Liver (tissue), 9 donors: Measurements from ENCODE around the gene PNPLA1. TPM values are rescaled to one million over a fixed set of nuclear protein-coding genes. Genes with fewer than 3 reads are reported as not detected.

Experiments used
- DNase-seq: peaks from one replicate; pipeline ENCODE4 v3.0.0-alpha.2; 2017; ENCODE audit warnings: low spot score
- H3K27ac ChIP-seq, 2 donors: one replicate each; pipeline ENCODE4 v1.7.0; 2013; ENCODE audit warnings: inconsistent platforms in 2 of 2, low read length in 2 of 2, control low read depth in 1 of 2, low read depth in 1 of 2, mild to moderate bottlenecking in 1 of 2
- H3K27me3 ChIP-seq, 4 donors: one replicate each; pipeline versions ENCODE4 v1.6.1 to v1.7.0; 2013; ENCODE audit warnings: low read length in 3 of 4, inconsistent platforms in 1 of 4, mild to moderate bottlenecking in 1 of 4, moderate library complexity in 1 of 4; ENCODE audit not compliant: control insufficient read depth in 4 of 4, insufficient read depth in 4 of 4
- H3K36me3 ChIP-seq, 4 donors: one replicate each; pipeline versions ENCODE4 v1.6.1 to v1.7.0; 2013; ENCODE audit warnings: low read length in 3 of 4, mild to moderate bottlenecking in 3 of 4, low read depth in 1 of 4, moderate library complexity in 1 of 4; ENCODE audit not compliant: control insufficient read depth in 4 of 4, insufficient read depth in 3 of 4
- H3K4me1 ChIP-seq, 4 donors: one replicate each; pipeline versions ENCODE4 v1.6.1 to v1.7.0; 2013; ENCODE audit warnings: low read length in 3 of 4, mild to moderate bottlenecking in 3 of 4, moderate library complexity in 1 of 4; ENCODE audit not compliant: control insufficient read depth in 4 of 4, insufficient read depth in 4 of 4
- H3K4me3 ChIP-seq, 3 donors: one replicate each; pipeline versions ENCODE4 v1.6.1 to v1.7.0; 2013; ENCODE audit warnings: low read length in 3 of 3, control low read depth in 1 of 3, low read depth in 1 of 3, mild to moderate bottlenecking in 1 of 3
- H3K9ac ChIP-seq, 2 donors: one replicate each; pipeline ENCODE4 v1.7.0; 2013; ENCODE audit warnings: low read length in 2 of 2, mild to moderate bottlenecking in 2 of 2, moderate library complexity in 2 of 2, control low read depth in 1 of 2, low read depth in 1 of 2
- H3K9me3 ChIP-seq, 4 donors: one replicate each; pipeline versions ENCODE4 v1.6.1 to v1.7.0; 2013; ENCODE audit warnings: low read length in 3 of 4; ENCODE audit not compliant: control insufficient read depth in 4 of 4
- CTCF ChIP-seq: fragments of 150-350 bp; IDR thresholded peaks from 2 replicates; pipeline ENCODE4 v1.5.1; 2017; ENCODE audit warnings: improper control_type of control experiment, low read depth, low read length; ENCODE audit not compliant: missing input control
- EGR1 ChIP-seq, 2 donors: IDR thresholded peaks; 2 replicates each; pipeline ENCODE4 v1.6.1; 2016 to 2018; ENCODE audit warnings: antibody characterized with exemption in 2 of 2, low read depth in 2 of 2
- FOXA1 ChIP-seq: IDR thresholded peaks from 2 replicates; pipeline ENCODE4 v1.6.1; 2016; ENCODE audit warnings: antibody characterized with exemption
- FOXA2 ChIP-seq: IDR thresholded peaks from 2 replicates; pipeline ENCODE4 v1.6.1; 2016; ENCODE audit warnings: antibody characterized with exemption
- GABPA ChIP-seq, 2 donors: IDR thresholded peaks in 1 of 2; conservative IDR thresholded peaks in 1 of 2; 2 replicates each; pipeline ENCODE4 v1.6.1; 2016; ENCODE audit warnings: antibody characterized with exemption in 2 of 2, mild to moderate bottlenecking in 1 of 2, moderate library complexity in 1 of 2
- HNF4A ChIP-seq, 2 donors: conservative IDR thresholded peaks; 2 replicates each; pipeline ENCODE4 v1.6.1; 2016; ENCODE audit warnings: antibody characterized with exemption in 2 of 2, mild to moderate bottlenecking in 2 of 2
- HNF4G ChIP-seq: IDR thresholded peaks from 2 replicates; pipeline ENCODE4 v1.6.1; 2016; ENCODE audit warnings: antibody characterized with exemption
- JUND ChIP-seq, 2 donors: IDR thresholded peaks; 2 replicates each; pipeline ENCODE4 v1.6.1; 2016; ENCODE audit warnings: antibody characterized with exemption in 2 of 2
- NR2F2 ChIP-seq: IDR thresholded peaks from 2 replicates; pipeline ENCODE4 v1.6.1; 2016; ENCODE audit warnings: antibody characterized with exemption
- RAD21 ChIP-seq, 2 donors: IDR thresholded peaks; 2 replicates each; pipeline ENCODE4 v1.6.1; 2016; ENCODE audit warnings: antibody characterized with exemption in 2 of 2, mild to moderate bottlenecking in 2 of 2
- RXRA ChIP-seq, 2 donors: IDR thresholded peaks; 2 replicates each; pipeline ENCODE4 v1.6.1; 2017 to 2018; ENCODE audit warnings: antibody characterized with exemption in 2 of 2, mild to moderate bottlenecking in 1 of 2
- SP1 ChIP-seq: IDR thresholded peaks from 2 replicates; pipeline ENCODE4 v1.6.1; 2018; ENCODE audit warnings: antibody characterized with exemption, mild to moderate bottlenecking
- TAF1 ChIP-seq: conservative IDR thresholded peaks from 2 replicates; pipeline ENCODE4 v1.6.1; 2016; ENCODE audit warnings: antibody characterized with exemption, mild to moderate bottlenecking
- YY1 ChIP-seq: IDR thresholded peaks from 2 replicates; pipeline ENCODE4 v1.6.1; 2016; ENCODE audit warnings: antibody characterized with exemption, mild to moderate bottlenecking
- ZBTB33 ChIP-seq: IDR thresholded peaks from 2 replicates; pipeline ENCODE4 v1.6.1; 2016; ENCODE audit warnings: antibody characterized with exemption
- WGBS: extraction: QIAGEN DNeasy Blood & Tissue Kit; methylation state at CpG from one replicate; pipeline ENCODE4 v1.1.7; 2013; 5-methylcytosine and 5-hydroxymethylcytosine counted together
- polyA plus RNA-seq, 2 donors: library from polyadenylated mRNA; stranded (reverse) in 1 of 2; unstranded in 1 of 2; fragments of 200-250 nt in 1 of 2; fragments of >200 nt in 1 of 2; fragmentation: Nextera tagmentation in 1 of 2; extraction: Ambion mirVana in 1 of 2; gene quantifications; one replicate each; pipeline versions ENCODE4 v1.2.1 to v1.2.3, GENCODE V29; 2013 to 2015
- total RNA-seq, 2 donors: library from RNA; depleted of rRNA; stranded (reverse); fragments of >200 nt; gene quantifications; one replicate each; pipeline ENCODE4 v1.2.3, GENCODE V29; 2014
- TF ChIP-seq, protein P1 (sequence below): IDR thresholded peaks from 2 replicates; pipeline ENCODE4 v1.6.1; 2016; ENCODE audit warnings: antibody characterized with exemption
- TF ChIP-seq, protein P2 (sequence below): IDR thresholded peaks from 2 replicates; pipeline ENCODE4 v1.6.1; 2016; ENCODE audit warnings: antibody characterized with exemption, mild to moderate bottlenecking
- donor health status: healthy.
- donor health status: healthy.
- donor health status: healthy.
- donor health status: healthy.
- donor health status: healthy.

Gene PNPLA1
- total and polyA plus RNA-seq, 4 donors: 0.07 to 0.14 (median 0.08) TPM; not detected in 1

DNA sequence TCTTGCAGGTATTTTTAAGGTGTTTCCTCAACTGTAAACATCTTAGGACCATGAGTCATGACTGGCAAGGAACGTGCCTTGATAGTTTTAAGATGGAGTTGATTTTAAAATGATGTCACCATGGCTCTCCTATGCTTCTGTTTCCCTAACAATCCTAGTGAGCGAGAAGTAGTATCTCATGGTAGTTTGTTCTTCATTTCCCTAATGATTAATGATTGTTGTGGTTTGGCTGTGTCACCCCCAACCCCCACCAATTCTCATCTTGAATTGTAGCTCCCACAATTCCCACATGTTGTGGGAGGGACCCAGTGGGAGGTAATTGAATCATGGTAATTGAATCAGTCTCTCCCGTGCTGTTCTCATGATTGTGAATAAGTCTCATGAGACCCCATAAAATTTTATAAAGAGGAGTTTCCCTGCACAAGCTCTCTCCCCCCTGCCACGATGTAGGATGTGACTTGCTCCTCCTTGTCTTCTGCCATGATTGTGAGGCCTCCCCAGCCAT lies 83.6 kb downstream of the PNPLA1 start:
- TF ChIP-seq HNF4G: no peak
- Histone ChIP-seq H3K4me3 (no peak overlapping the region), H3K27ac (no peak overlapping the region), H3K9ac (no peak overlapping the region), H3K36me3 (no peaks in the 10 kb centered on the region), H3K9me3 (no peaks in the 10 kb centered on the region), H3K4me1 (no peaks in the 10 kb centered on the region), H3K27me3 (no peaks in the 10 kb centered on the region)
- DNase-seq: no peak
- WGBS: 86% methylated on average over 4 of the region's 4 CpGs

DNA sequence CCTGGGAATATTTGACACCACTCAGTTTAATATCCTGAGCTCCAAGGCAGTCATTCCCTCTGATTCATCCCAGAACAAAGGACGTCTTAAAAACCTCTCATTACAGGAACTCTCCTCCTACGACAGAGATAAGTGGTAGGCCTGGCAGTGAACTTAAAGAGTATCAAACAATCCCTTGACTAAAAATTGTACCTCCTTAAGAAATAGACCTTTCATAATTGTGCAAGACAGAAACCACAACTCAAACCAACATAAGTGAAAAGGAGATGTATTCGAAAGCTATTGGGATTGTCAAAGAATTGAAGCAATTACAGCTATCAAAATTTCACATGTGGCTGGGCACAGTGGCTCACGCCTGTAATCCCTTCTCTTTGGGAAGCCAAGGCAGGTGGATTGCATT lies 86.0 kb downstream of the PNPLA1 start:
- no peaks in the 10 kb centered on the region for H3K36me3 ChIP-seq
- WGBS: 79% methylated on average over 4 of the region's 4 CpGs
- H3K9me3 ChIP-seq: no peaks in the 10 kb centered on the region
- H3K27me3 ChIP-seq: no peaks in the 10 kb centered on the region
- H3K4me3 ChIP-seq: no peak overlapping the region
- no peak overlapping the region for H3K9ac ChIP-seq
- DNase-seq: no peak
- no peak overlapping the region for H3K27ac ChIP-seq
- peaks cover 0 to 2% (median 0%) of the 10 kb centered on the region in 4 donors for H3K4me1 ChIP-seq
- TF ChIP-seq GABPA (IDR thresholded peaks at IDR 0.05 in 1 of 2, conservative IDR thresholded peaks at IDR 0.05 in 1 of 2) (no peak), SP1 (no peak), TAF1 (no peak), ZBTB33 (no peak), NR2F2 (no peak), EGR1 (IDR thresholded peaks at IDR 0.05; ENCODE audit: low read depth in 2 of 2) (no peak), RXRA (IDR thresholded peaks at IDR 0.05) (no peak), HNF4A (conservative IDR thresholded peaks at IDR 0.05) (no peak), HNF4G (no peak), RAD21 (IDR thresholded peaks at IDR 0.05) (no peak), CTCF (no peak), FOXA2 (no peak)

DNA sequence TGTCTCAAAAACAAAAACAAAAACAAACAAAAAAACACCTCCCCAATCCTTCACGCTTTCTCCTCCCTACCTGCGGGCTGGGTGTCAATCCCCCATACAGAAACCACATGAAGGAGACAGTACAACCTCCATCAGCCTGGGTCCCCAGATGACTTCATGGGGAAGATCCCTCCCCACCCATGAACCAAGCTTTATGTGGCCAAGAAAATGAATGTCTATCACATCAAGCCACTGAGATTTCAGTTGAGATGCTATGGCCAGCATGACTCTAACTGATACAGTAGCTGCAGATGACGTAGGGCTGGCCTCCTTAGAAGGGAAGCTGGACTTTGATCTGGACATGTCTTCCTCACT lies 88.0 kb downstream of the PNPLA1 start:
- Histone ChIP-seq H3K27me3 (no peaks in the 10 kb centered on the region), H3K9me3 (no peaks in the 10 kb centered on the region), H3K4me1 (peaks cover 0 to 2% (median 0%) of the 10 kb centered on the region in 4 donors), H3K9ac (no peak overlapping the region), H3K4me3 (no peak overlapping the region), H3K36me3 (no peaks in the 10 kb centered on the region), H3K27ac (no peak overlapping the region)
- no peak for TF ChIP-seq HNF4A (conservative IDR thresholded peaks at IDR 0.05)
- TF ChIP-seq NR2F2: no peak
- no peak for TF ChIP-seq GABPA (IDR thresholded peaks at IDR 0.05 in 1 of 2, conservative IDR thresholded peaks at IDR 0.05 in 1 of 2)
- TF ChIP-seq, protein P1, sequence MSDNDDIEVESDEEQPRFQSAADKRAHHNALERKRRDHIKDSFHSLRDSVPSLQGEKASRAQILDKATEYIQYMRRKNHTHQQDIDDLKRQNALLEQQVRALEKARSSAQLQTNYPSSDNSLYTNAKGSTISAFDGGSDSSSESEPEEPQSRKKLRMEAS: no peak
- TF ChIP-seq, protein P2, sequence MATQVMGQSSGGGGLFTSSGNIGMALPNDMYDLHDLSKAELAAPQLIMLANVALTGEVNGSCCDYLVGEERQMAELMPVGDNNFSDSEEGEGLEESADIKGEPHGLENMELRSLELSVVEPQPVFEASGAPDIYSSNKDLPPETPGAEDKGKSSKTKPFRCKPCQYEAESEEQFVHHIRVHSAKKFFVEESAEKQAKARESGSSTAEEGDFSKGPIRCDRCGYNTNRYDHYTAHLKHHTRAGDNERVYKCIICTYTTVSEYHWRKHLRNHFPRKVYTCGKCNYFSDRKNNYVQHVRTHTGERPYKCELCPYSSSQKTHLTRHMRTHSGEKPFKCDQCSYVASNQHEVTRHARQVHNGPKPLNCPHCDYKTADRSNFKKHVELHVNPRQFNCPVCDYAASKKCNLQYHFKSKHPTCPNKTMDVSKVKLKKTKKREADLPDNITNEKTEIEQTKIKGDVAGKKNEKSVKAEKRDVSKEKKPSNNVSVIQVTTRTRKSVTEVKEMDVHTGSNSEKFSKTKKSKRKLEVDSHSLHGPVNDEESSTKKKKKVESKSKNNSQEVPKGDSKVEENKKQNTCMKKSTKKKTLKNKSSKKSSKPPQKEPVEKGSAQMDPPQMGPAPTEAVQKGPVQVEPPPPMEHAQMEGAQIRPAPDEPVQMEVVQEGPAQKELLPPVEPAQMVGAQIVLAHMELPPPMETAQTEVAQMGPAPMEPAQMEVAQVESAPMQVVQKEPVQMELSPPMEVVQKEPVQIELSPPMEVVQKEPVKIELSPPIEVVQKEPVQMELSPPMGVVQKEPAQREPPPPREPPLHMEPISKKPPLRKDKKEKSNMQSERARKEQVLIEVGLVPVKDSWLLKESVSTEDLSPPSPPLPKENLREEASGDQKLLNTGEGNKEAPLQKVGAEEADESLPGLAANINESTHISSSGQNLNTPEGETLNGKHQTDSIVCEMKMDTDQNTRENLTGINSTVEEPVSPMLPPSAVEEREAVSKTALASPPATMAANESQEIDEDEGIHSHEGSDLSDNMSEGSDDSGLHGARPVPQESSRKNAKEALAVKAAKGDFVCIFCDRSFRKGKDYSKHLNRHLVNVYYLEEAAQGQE: no peak
- TF ChIP-seq ZBTB33: no peak
- TF ChIP-seq FOXA1: no peak
- TF ChIP-seq HNF4G: no peak
- TF ChIP-seq YY1: no peak
- TF ChIP-seq JUND (IDR thresholded peaks at IDR 0.05): no peak
- TF ChIP-seq TAF1: no peak
- WGBS: 91% methylated on average over 3 of the region's 3 CpGs
- DNase-seq: no peak
